GM19468 (cell line): ENCODE measurements around the gene TOM1L2.
A peak's percentile ranks its signal among the peaks of the same experiment; 100 is the strongest.

Experiments used
- ATAC-seq: cut with Tn5 transposase; IDR thresholded peaks from one replicate; pipeline ENCODE4 v1.9.1; 2021; ENCODE audit warnings: mild to moderate bottlenecking, moderate library complexity, moderate number of reproducible peaks; ENCODE audit not compliant: unreplicated experiment; ENCODE audit errors: extremely low read depth

The TOM1L2 gene

GRCh38 chr17:17857496-17857895 lies 114.7 kb downstream of the TOM1L2 start:
- no peak for ATAC-seq

GRCh38 chr17:17856386-17856785 lies 115.8 kb downstream of the TOM1L2 start:
- ATAC-seq, result no peak

GRCh38 chr17:17855976-17856375 lies 116.2 kb downstream of the TOM1L2 start:
- ATAC-seq, result no peak

- no peak for ATAC-seq
Measured at GRCh38 chr17:17853811-17854447, 118.3 kb downstream of the TOM1L2 start.

GRCh38 chr17:17852930-17853329 lies 119.3 kb downstream of the TOM1L2 start:
- ATAC-seq, result no peak

- ATAC-seq, result no peak
Measured at GRCh38 chr17:17851103-17852002, 120.8 kb downstream of the TOM1L2 start.

GRCh38 chr17:17849845-17850373 lies 122.3 kb downstream of the TOM1L2 start:
- ATAC-seq, result no peak

GRCh38 chr17:17849147-17849820 lies 122.9 kb downstream of the TOM1L2 start:
- ATAC-seq, result peak; percentile 36

- no peak for ATAC-seq
Measured at GRCh38 chr17:17848311-17849082, 123.7 kb downstream of the TOM1L2 start.

- no peak for ATAC-seq
Measured at GRCh38 chr17:17847726-17848125, 124.5 kb downstream of the TOM1L2 start.

GRCh38 chr17:17847118-17847689 lies 125.0 kb downstream of the TOM1L2 start:
- no peak for ATAC-seq

GRCh38 chr17:17846645-17847044 lies 125.6 kb downstream of the TOM1L2 start:
- ATAC-seq, result no peak

GRCh38 chr17:17846003-17846402 lies 126.2 kb downstream of the TOM1L2 start:
- ATAC-seq, result no peak

GRCh38 chr17:17845046-17845775 lies 127.0 kb downstream of the TOM1L2 start:
- ATAC-seq, result no peak

- no peak for ATAC-seq
Measured at GRCh38 chr17:17844500-17844899, 127.7 kb downstream of the TOM1L2 start.

- ATAC-seq, result no peak
Measured at GRCh38 chr17:17844079-17844478, 128.1 kb downstream of the TOM1L2 start.

GRCh38 chr17:17843096-17843495 lies 129.1 kb downstream of the TOM1L2 start:
- ATAC-seq, result no peak

GRCh38 chr17:17842111-17842876 lies 129.9 kb downstream of the TOM1L2 start:
- no peak for ATAC-seq
